ENCODE results near the gene LYRM2.
"Not testable (repeated sequence)": the region's sequence is repeated elsewhere in the genome, so short reads cannot be mapped to it uniquely, and the experiment has no call there.

LYRM2 gene

GRCh38 chr6:89662659-89663223, 24.2 kb upstream of the LYRM2 start:
- H3K4me1 Mint-ChIP-seq (ENCODE audit: low read depth): no peaks in the 10 kb centered on the region
- H3K36me3 Mint-ChIP-seq: peaks cover 15% of the 10 kb centered on the region
- H3K27ac Mint-ChIP-seq: no peak overlapping the region
- H3K27me3 Mint-ChIP-seq: no peaks in the 10 kb centered on the region
- no peaks in the 10 kb centered on the region for H3K9me3 Mint-ChIP-seq (ENCODE audit: low read depth)
- no peak overlapping the region for H3K4me3 Mint-ChIP-seq

DNA sequence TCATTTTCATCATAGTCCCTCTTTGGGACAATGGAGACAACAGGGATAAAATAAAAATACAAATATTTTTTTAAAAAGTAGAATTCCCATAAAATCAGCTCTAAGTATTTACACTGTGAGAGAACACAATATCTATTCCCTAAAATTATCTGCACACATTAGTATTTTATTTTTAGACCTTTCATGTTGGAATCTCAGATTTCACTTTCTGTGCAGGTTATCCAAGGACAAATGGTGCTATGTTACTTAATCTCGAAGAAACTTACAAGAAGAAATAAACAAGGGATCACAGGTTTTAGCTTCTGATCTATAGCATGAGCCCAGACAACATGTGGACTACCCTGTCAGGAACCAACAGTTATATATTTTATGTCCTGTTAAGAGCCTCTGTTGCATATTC, 23.0 kb upstream of the LYRM2 start:
- H3K9me3 Mint-ChIP-seq (ENCODE audit: low read depth): no peaks in the 10 kb centered on the region
- no peak overlapping the region for H3K4me3 Mint-ChIP-seq
- H3K27ac Mint-ChIP-seq: no peak overlapping the region
- H3K4me1 Mint-ChIP-seq (ENCODE audit: low read depth): no peaks in the 10 kb centered on the region
- H3K27me3 Mint-ChIP-seq: no peaks in the 10 kb centered on the region
- peaks cover 15% of the 10 kb centered on the region for H3K36me3 Mint-ChIP-seq

DNA sequence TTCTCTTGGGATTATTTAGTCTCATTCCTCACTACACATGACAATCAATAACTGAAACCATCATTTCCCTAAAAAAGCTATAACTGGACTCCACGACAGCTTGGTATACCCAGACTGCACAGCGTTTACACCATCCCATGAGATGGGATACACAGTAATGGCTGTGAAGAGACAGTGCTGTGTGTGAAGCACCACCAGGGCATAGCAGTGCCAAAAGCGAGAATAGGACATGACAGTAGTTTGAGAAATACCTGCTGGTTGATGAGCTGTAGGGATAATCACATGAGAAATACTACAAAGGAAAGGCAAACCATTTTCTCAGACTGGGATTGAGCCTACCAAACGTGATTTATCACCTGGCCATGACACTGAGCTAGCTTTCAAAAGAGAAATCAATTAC, 22.4 kb upstream of the LYRM2 start:
- H3K36me3 Mint-ChIP-seq: peaks cover 15% of the 10 kb centered on the region
- no peaks in the 10 kb centered on the region for H3K4me1 Mint-ChIP-seq (ENCODE audit: low read depth)
- H3K27me3 Mint-ChIP-seq: no peaks in the 10 kb centered on the region

DNA sequence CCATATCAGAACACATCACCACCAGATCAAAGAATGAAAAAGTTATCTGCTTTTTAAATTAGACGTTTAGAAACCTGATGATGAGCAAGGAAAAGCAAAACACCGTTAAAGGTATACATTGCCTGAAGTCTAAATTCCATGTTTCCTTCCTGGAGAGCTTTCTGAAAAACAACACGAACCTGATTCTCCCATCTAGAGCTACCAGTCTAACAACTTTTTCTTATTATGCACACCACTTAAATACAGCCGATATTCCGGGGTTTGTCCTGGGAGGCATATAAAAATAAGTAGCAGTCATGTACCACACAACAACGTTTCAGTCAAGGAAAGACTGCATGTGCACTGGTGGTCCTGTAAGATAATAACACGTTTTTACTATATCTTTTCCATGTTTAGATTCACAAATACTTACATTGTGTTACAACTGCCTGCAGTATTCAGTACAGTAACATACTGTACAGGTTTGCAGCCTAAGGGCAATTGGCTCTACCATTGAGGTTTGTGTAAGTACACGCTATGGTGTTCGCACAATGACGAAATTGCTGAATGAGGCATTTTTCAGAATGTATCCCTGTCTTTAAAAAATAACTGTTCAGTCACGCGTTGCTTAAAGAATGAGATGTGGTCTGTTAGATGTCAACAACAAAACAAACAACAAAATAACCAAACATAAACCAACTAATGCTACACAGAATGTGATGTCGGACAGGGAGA, 19.1 kb upstream of the LYRM2 start:
- no peaks in the 10 kb centered on the region for H3K9me3 Mint-ChIP-seq (ENCODE audit: low read depth)
- peaks cover 13% of the 10 kb centered on the region for H3K36me3 Mint-ChIP-seq
- no peak overlapping the region for H3K27ac Mint-ChIP-seq
- no peaks in the 10 kb centered on the region for H3K4me1 Mint-ChIP-seq (ENCODE audit: low read depth)
- no peaks in the 10 kb centered on the region for H3K27me3 Mint-ChIP-seq
- no peak overlapping the region for H3K4me3 Mint-ChIP-seq

More for the DNA sequence above, 22.4 kb upstream of the LYRM2 start:
- Mint-ChIP-seq H3K27ac (no peak overlapping the region), H3K9me3 (ENCODE audit: low read depth) (no peaks in the 10 kb centered on the region), H3K4me3 (no peak overlapping the region)

DNA sequence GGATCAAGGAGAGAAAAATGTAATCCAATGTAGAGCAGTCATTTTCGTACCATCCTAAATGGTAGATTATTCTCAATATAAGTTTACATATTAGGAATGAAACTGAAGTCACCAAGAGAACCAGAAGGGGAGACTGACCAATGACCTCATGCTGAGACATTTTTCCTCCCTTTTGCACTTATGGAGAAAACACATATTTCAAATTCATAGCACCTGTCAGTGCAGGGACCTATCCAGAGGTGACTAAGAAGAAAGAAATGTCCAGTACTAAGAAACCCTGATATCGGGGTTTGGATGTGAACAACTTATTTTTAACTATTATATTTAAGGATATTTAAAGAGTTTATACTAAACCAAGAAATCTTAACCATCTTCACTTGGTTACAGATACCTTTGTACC, 16.6 kb upstream of the LYRM2 start:
- no peak overlapping the region for H3K27ac Mint-ChIP-seq
- no peaks in the 10 kb centered on the region for H3K27me3 Mint-ChIP-seq
- no peaks in the 10 kb centered on the region for H3K4me1 Mint-ChIP-seq (ENCODE audit: low read depth)
- no peaks in the 10 kb centered on the region for H3K9me3 Mint-ChIP-seq (ENCODE audit: low read depth)
- H3K4me3 Mint-ChIP-seq: no peak overlapping the region
- H3K36me3 Mint-ChIP-seq: peaks cover 7% of the 10 kb centered on the region

DNA sequence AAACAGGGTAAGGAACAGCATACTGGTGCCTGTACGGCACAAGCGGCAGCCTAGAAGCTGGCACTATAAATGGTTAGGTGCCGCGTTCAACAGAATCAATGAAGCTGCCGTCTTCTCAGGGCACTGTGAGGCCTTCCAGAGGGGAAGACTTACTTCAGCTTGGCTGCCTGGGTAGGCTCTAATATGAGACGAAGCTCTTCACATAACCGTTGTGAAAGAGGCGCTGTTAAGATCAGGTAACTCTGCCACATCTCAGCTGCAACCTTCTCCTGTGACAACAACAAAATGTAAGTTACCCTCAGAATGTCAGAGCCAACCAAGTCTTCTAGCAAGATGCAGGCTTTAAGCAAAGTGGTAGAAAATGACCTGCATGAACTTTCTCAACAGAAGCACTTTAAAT, 12.0 kb upstream of the LYRM2 start:
- Mint-ChIP-seq H3K27me3 (no peaks in the 10 kb centered on the region), H3K4me3 (no peak overlapping the region), H3K4me1 (ENCODE audit: low read depth) (no peaks in the 10 kb centered on the region), H3K9me3 (ENCODE audit: low read depth) (no peaks in the 10 kb centered on the region), H3K27ac (no peak overlapping the region), H3K36me3 (peaks cover 4% of the 10 kb centered on the region)

- H3K27ac Mint-ChIP-seq: no peak overlapping the region
- H3K27me3 Mint-ChIP-seq: no peaks in the 10 kb centered on the region
- H3K36me3 Mint-ChIP-seq: peaks cover 4% of the 10 kb centered on the region
- no peaks in the 10 kb centered on the region for H3K9me3 Mint-ChIP-seq (ENCODE audit: low read depth)
- H3K4me1 Mint-ChIP-seq (ENCODE audit: low read depth): no peaks in the 10 kb centered on the region
- no peak overlapping the region for H3K4me3 Mint-ChIP-seq
These were observed 11.1 kb upstream of the LYRM2 start for GRCh38 chr6:89649682-89650081.

GRCh38 chr6:89644864-89645263, 6.3 kb upstream of the LYRM2 start:
- H3K36me3 Mint-ChIP-seq: peaks cover 11% of the 10 kb centered on the region
- no peak overlapping the region for H3K4me3 Mint-ChIP-seq
- peak overlapping the region; percentile 6 for H3K27ac Mint-ChIP-seq
- H3K4me1 Mint-ChIP-seq (ENCODE audit: low read depth): peaks cover 2% of the 10 kb centered on the region
- no peaks in the 10 kb centered on the region for H3K27me3 Mint-ChIP-seq
- no peaks in the 10 kb centered on the region for H3K9me3 Mint-ChIP-seq (ENCODE audit: low read depth)

GRCh38 chr6:89643406-89643805, 4.9 kb upstream of the LYRM2 start:
- peaks cover 16% of the 10 kb centered on the region for H3K4me1 Mint-ChIP-seq (ENCODE audit: low read depth)
- H3K27me3 Mint-ChIP-seq: no peaks in the 10 kb centered on the region
- no peak overlapping the region for H3K27ac Mint-ChIP-seq
- no peak overlapping the region for H3K4me3 Mint-ChIP-seq
- H3K36me3 Mint-ChIP-seq: peaks cover 11% of the 10 kb centered on the region
- H3K9me3 Mint-ChIP-seq (ENCODE audit: low read depth): no peaks in the 10 kb centered on the region

- peaks cover 20% of the 10 kb centered on the region for H3K4me1 Mint-ChIP-seq (ENCODE audit: low read depth)
- no peak overlapping the region for H3K27ac Mint-ChIP-seq
- no peaks in the 10 kb centered on the region for H3K27me3 Mint-ChIP-seq
- H3K9me3 Mint-ChIP-seq (ENCODE audit: low read depth): no peaks in the 10 kb centered on the region
- no peak overlapping the region for H3K4me3 Mint-ChIP-seq
- H3K36me3 Mint-ChIP-seq: peaks cover 11% of the 10 kb centered on the region
These were observed 4.4 kb upstream of the LYRM2 start for GRCh38 chr6:89642956-89643355.

- not testable (repeated sequence) for H3K27ac Mint-ChIP-seq; H3K27me3 Mint-ChIP-seq; H3K9me3 Mint-ChIP-seq (ENCODE audit: low read depth); H3K4me3 Mint-ChIP-seq
- peaks cover 11% of the 10 kb centered on the region for H3K36me3 Mint-ChIP-seq
- H3K4me1 Mint-ChIP-seq (ENCODE audit: low read depth): peaks cover 25% of the 10 kb centered on the region
These were observed 3.0 kb upstream of the LYRM2 start for GRCh38 chr6:89641581-89641980.

DNA sequence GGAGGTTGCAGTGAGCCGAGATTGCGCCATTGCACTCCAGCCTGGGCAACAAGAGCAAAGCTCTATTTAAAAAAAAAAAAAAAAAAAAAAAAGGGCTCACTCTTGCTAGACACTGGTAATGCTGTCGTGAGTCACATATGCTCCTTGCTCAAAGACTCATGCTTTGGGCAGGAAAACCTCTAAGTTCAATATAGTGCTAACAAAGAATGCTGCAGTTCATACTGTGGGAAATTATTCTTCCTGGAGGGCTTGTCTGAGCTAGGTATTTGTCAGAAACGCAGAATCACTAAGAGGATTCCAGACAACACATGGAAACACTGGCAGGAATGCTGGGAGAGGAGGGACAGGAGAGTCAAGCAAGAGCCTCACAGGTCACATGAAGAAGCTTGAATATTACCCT, 2.3 kb upstream of the LYRM2 start:
- Mint-ChIP-seq H3K9me3 (ENCODE audit: low read depth) (no peaks in the 10 kb centered on the region), H3K4me3 (no peak overlapping the region), H3K27me3 (no peaks in the 10 kb centered on the region), H3K4me1 (ENCODE audit: low read depth) (peaks cover 30% of the 10 kb centered on the region), H3K36me3 (peaks cover 16% of the 10 kb centered on the region), H3K27ac (peak overlapping the region; percentile 59)

GRCh38 chr6:89637960-89638319, 607 bp downstream of the LYRM2 start:
- peak overlapping the region; percentile 97 for H3K27ac Mint-ChIP-seq
- H3K36me3 Mint-ChIP-seq: peaks cover 18% of the 10 kb centered on the region
- no peaks in the 10 kb centered on the region for H3K9me3 Mint-ChIP-seq (ENCODE audit: low read depth)
- peaks cover 33% of the 10 kb centered on the region for H3K4me1 Mint-ChIP-seq (ENCODE audit: low read depth)
- no peaks in the 10 kb centered on the region for H3K27me3 Mint-ChIP-seq
- H3K4me3 Mint-ChIP-seq: peak overlapping the region; percentile 97

DNA sequence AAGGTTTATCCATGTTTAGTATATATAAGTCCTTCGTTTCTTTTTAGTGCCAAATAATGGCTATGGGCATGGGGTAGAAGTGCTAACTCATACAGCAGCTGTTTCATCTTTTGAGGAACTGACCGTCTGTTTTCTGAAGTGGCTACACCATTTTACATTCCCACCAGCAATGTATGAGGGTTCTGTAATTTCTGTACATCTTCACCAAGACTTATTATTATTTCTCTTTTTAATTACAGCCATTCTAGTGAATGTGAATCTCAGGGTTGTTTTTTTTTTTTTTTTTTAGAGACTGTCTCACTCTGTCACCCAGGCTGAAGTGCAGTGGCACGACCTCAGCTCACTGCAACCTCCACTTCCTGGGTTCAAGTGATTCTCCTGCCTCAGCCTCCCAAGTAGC, 2.1 kb downstream of the LYRM2 start:
- peaks cover 33% of the 10 kb centered on the region for H3K4me1 Mint-ChIP-seq (ENCODE audit: low read depth)
- not testable (repeated sequence) for H3K27me3 Mint-ChIP-seq; H3K9me3 Mint-ChIP-seq (ENCODE audit: low read depth)
- H3K27ac Mint-ChIP-seq: peak overlapping the region; percentile 61
- peak overlapping the region; percentile 52 for H3K4me3 Mint-ChIP-seq
- peaks cover 17% of the 10 kb centered on the region for H3K36me3 Mint-ChIP-seq

DNA sequence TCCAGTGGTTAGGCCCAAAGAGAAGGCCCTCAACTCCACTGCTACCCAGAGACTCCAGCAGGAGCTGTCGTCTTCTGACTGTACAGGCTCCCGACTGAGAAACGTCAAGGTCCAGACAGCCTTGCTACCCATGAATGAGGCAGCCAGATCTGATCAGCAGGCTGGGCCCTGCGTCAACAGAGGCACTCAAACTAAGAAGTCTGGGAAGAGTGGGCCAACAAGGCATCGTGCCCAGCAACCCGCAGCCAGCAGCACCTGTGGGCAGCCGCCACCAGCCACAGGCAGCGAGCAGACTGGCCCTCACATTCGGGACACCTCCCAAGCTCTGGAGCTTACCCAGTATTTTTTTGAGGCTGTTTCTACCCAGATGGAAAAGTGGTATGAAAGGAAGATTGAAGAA, 8.1 kb downstream of the LYRM2 start:
- H3K27ac Mint-ChIP-seq: no peak overlapping the region
- H3K4me1 Mint-ChIP-seq (ENCODE audit: low read depth): peaks cover 2% of the 10 kb centered on the region
- no peaks in the 10 kb centered on the region for H3K27me3 Mint-ChIP-seq
- peaks cover 5% of the 10 kb centered on the region for H3K36me3 Mint-ChIP-seq
- H3K4me3 Mint-ChIP-seq: no peak overlapping the region
- no peaks in the 10 kb centered on the region for H3K9me3 Mint-ChIP-seq (ENCODE audit: low read depth)

DNA sequence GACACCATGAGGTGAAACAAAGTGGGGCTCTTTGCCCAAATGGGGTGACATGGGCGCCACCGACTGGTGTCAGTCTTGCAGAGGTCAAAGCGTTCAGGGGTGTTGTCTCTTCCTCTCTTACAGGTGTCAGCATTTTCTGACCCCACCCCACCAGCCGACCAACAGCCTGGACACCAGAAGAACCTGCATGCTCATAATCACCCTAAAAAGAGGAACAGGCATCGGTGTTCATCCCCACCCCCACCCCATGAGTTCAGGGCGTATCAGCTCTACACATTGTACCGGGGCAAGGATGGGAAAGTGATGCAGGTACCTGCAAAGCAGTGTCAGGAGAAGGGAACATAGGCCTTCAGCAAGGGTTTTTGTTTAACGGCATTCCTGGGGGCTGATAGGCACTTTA, 14.8 kb downstream of the LYRM2 start:
- peaks cover 3% of the 10 kb centered on the region for H3K36me3 Mint-ChIP-seq
- no peaks in the 10 kb centered on the region for H3K27me3 Mint-ChIP-seq
- H3K27ac Mint-ChIP-seq: no peak overlapping the region

More for the DNA sequence above, 14.8 kb downstream of the LYRM2 start:
- H3K4me1 Mint-ChIP-seq (ENCODE audit: low read depth): no peaks in the 10 kb centered on the region
- no peaks in the 10 kb centered on the region for H3K9me3 Mint-ChIP-seq (ENCODE audit: low read depth)
- H3K4me3 Mint-ChIP-seq: no peak overlapping the region
